Measurements from ENCODE around the gene SLC51B.
A peak's percentile ranks its signal among the peaks of the same experiment; 100 is the strongest.
"Not testable (repeated sequence)": the region's sequence is repeated elsewhere in the genome, so short reads cannot be mapped to it uniquely, and the experiment has no call there.

The SLC51B gene

GRCh38 chr15:65042776-65043327 is 2.3 kb upstream of the SLC51B start:
- DNase-seq = no peak

- not testable (repeated sequence) for DNase-seq
These were observed 969 bp upstream of the SLC51B start for GRCh38 chr15:65044218-65044617.

DNA sequence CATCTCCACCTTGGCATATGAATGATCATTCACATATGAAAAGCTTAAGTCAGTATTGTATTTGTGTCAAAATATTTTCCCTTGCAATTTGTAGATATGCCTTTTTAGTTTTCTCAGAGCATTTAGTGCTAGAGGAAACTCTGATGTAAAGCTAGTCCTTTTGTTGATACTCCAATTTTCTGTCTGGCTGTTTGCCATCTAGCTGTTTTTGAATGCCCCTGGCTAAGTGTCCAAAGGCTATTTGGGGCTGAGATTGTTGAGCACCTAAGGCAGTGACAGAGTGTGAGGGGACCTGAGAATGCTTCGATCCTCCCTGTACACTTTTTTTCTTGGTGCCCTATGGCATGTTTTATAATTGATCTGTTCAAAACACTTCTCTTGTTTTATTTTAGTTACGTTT is 3.1 kb downstream of the SLC51B start:
- no peak for DNase-seq

- peak; percentile 83 for DNase-seq
These were observed 4.2 kb downstream of the SLC51B start for GRCh38 chr15:65049418-65049840.

- DNase-seq = no peak
These were observed 5.1 kb downstream of the SLC51B start for GRCh38 chr15:65050270-65050669.

DNA sequence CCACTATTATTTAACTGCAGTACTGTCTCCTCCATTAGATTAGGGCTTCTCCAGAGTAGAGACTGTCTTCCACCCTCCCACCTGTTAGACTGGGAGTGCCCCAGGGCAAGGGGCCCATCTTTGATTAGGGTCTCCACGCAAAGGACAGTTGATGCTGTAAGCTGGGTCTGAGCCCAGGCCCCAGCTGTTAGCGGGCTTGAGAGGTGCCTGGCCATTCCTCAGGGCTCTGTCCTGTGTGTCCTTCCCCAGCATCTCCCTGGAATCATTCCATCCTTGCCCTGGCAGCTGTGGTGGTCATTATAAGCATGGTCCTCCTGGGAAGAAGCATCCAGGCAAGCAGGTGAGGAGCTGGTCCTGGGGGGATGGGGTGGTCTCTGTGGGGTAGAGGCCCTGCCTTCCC is 6.1 kb downstream of the SLC51B start:
- no peak for DNase-seq

DNA sequence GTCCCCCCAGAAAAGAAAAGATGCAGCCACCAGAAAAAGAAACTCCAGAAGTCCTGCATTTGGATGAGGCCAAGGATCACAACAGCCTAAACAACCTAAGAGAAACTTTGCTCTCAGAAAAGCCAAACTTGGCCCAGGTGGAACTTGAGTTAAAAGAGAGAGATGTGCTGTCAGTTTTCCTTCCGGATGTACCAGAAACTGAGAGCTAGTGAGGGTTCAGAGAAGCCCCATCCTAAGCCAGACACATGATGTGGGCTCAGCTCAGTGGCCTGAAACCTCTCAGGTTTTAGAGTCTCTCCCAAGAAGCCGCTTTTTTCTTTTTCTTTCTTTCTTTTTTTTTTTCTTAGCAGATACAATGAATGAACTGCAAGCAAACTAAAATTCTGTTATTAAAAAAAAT is 7.8 kb downstream of the SLC51B start:
- no peak for DNase-seq

DNA sequence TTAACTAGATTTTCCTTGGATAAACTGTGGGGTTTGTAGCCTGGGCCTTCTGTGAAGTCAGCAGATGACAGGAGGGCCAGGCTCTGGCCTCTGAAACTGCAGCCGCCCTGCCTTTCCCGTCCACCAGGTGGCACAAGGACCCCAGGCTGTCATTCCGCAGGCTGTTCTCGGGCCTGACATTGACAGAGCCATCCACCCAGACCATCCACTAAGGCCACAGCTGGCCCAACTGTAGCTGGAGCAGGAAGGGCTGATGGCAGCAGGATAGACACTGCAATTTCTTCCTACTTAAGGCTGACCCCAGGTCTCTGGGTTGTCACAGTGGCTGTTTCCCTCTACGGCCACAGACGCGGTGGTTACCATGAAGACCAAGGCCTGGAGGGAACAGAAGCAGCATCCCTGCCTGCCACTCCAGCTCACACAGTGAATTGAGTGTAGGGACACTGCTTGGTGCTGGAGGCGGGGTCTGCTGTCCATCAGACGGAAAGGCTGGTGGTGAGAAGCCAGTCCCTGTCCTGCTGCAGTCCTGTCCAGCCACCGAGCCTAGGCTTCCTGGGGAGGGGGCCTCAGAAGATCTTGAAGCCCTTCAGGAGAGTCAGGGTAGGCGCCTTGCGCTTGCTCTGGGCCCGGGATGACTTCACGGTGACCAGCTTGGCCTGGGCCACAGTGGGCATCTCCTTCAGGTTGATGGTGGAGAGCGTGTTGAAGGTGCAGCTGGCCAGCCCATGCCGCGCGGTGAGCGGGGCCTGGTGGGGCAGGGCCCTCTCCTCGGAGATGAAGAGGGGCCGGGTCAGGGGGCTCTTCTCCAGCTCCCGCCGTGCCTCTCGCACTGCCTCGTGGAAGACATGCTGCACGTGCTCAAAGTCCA is 9.4 kb downstream of the SLC51B start:
- peak; percentile 72 for DNase-seq

- no peak for DNase-seq
These were observed 10.1 kb downstream of the SLC51B start for GRCh38 chr15:65055201-65055870.

DNA sequence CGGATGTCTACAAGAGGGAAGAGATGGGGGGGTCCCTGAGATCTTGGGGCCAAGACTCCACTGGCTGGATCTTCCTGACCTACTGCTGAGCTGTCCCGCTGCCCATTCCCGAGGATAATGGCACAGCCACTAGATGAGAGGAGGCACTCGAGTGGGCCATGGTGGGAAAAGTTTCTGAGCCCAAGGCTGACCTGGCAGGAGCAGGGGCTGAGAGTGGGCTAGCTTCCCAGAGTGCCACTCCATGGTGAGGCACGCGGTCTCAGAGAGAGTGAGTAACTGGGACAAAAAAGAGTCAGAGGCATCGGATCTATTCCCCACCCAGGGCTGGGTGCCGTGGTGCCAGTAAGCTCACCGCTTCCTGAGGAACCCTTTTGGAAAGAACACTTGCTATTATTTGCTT is 10.9 kb downstream of the SLC51B start:
- no peak for DNase-seq

DNA sequence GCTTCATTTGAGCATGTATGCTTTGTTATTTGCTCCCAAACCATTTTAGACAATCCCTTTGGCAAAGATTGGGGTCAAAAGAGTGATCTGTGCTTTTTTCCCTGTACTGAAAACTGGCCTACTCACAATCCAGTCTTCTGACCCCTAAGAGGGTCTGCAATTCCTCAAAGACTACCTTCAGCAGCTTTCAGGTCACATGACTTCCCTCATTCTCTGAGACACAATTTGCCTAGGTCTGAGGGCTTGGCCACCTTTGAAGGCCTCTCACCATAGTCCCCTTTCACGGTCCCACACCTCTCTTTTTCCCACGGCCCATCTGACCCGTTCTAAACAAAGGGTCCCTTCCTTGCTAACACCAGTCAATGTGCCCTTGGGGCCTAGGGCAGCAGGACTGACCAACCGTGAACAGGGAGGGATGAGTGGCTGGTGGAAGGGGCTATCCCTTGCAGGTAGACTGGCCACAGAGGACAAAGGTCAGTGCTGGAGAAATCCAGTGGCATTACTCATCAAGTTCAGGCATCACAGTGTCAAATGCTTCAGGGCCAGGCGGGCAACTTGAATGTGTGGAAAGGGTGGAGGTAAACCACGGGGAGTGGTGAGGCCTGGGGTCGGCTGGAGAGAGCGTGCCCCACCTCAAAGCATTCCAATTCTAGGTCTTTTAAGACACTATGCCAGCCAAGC is 11.8 kb downstream of the SLC51B start:
- no peak for DNase-seq

DNA sequence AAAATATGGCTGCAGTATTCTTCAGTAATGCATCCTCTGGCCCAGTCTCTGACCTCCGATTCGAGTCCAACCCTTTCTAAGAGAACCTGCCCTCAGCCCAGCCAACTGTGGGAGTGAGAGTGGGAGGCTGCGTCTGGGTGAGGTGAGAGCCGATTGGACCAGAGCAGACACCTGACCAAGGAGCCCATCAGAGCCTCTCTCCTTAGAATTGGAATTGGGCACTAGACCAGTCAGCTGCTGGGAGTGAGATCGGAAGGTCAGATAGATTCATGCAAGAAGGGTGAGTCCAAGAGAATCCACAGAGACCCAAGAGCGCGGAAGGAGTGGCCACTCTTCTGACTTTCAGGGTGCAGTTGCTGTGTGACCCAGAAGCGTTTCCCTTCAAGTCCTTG is 12.4 kb downstream of the SLC51B start:
- no peak for DNase-seq

GRCh38 chr15:65058394-65059368 is 13.5 kb downstream of the SLC51B start:
- DNase-seq = no peak

DNA sequence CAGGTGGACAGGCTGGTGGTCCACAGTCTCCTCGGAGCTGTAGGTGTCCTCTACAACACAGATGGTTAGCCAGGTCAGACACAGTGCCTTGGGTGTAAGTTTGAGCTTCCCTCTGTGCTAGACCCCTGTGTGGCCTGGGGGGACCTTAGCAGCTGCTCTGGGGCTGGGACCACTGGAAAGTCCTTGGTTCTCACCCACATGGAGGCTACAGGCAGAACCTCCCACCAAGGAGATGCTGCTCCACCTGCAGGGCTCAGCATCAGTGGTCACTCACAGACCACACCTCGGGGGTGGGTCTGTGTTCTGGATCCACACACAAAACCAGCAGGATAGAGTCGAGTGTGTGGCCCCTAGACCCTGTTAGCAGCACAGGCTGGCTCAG is 14.2 kb downstream of the SLC51B start:
- no peak for DNase-seq

DNA sequence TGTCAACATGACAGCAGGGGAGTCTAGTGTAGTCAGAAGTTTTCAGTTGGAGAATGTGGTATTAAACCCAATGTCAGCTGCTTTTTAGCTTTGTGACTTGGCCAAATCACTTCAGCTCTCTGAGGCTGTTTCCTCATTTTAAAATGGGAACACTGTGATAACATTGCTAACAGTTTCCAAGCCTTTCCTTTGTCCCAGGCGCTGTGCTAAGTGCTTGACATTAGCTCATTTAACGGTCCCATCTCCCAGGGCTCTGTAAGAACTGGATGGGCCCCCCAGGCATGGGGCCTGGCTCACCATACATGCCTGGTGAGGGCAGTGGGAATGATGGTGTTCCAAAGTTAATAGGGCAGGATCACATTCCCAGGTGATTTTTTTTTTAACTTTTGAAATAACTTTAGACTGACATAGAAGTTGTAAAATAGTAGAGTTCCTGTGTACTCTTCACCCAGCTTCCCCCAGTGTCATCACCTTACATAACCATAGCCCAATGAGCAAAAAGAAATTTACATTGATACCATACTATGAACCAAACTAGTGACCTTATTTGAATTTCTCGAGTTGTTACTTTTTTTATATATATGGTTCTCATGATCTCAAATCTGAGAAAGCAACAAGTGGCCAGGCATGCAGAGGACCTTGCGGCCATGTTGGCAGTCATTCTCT is 14.9 kb downstream of the SLC51B start:
- DNase-seq = peak; percentile 6

DNA sequence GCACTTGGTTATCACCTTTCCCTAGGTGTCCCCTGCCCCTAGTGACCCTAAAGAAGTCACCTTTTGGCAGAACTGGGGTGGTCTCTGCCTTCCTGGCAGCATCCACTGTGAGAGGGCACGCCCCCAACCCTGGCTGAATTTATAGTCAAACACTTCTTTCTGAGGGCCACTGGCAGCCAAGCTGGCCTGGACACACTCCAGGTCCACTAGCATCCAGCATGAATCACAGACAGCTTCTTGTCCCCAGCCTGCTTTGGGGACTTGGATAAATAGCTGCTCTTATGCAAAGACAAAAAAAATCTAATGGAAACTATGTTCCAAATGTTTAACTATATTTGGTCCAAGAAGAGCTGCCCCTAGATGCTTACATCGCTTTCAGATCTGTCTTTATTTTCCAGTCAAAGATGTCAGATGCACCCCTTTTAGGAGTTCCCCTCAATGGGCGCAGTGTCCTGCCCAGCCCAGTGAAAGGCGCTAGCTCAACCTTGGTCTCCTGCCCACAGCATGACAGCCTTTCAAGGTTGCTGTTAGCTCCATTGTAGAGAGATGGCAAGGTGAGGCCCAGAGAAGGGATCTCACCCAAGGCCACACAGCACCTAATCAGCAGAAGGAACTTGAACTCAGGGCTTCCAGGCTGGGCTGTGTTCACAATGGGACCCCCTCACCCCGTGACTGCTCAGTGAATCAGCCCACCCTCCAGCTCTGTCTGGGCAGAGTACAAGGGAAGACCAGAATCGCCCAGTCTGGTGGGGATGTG is 15.6 kb downstream of the SLC51B start:
- DNase-seq = no peak

DNA sequence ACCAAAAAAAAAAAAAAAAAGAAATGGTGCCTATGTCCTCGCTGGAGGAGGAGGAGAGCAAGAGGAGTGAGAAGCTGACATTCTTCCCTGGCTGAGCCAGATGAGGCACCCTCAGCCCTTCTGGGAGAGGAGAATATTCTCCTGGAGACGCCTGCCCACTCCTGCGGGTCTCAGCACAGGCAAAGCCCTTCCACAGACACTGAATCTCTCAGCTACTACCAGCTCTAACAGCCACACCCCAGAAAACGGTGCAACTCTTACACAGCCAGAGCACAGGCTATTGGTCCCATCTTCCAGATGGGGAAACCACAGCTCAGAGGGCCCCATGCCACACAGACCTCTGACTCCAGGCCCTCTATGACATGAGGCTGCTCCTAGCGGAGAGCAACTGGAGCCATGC is 16.9 kb downstream of the SLC51B start:
- no peak for DNase-seq

- no peak for DNase-seq
These were observed 17.5 kb downstream of the SLC51B start for GRCh38 chr15:65062726-65063125.

GRCh38 chr15:65066001-65066634 is 20.9 kb downstream of the SLC51B start:
- DNase-seq = no peak

DNA sequence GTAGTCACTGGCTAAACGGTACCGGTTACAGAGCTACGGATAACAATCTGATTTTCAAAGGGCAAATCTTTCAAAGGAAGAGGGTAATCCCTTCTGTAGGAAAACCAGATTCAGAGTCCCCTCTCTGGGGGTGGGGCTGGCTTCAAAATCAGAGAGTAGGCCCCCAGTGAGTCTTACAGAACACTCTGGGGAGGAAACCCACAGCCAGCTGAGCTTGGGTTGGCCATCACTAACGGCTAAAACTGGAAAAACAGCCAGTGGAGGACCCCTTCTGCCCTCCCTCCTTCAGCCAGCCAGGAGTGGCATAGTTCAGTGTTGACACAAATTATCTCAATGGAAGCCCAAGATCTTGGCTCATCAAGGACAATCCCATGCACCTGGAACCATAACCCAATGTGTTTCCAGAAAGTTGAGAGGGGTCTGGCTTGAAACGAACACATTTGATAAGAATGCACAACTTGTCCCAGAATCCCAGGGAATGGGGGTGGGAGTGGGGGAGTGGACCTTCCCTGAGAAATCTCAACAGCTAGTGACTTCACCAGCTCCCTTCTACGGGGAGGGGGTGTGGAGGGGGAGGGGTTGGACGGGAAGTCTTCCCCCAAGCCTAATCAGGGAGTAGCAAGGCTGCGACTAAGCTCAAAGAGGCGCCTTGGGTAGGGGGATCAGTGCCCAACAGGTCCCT is 21.6 kb downstream of the SLC51B start:
- no peak for DNase-seq

Measured in OCI-M1 (cell line).